ENCODE results near the gene APOA4. TPM values are rescaled to one million over a fixed set of nuclear protein-coding genes. Genes with fewer than 3 reads are reported as not detected.

APOA4 gene
- polyA plus RNA-seq, 1 of the 3 experiments (the other 2 are of a cell fraction), result not detected

DNA sequence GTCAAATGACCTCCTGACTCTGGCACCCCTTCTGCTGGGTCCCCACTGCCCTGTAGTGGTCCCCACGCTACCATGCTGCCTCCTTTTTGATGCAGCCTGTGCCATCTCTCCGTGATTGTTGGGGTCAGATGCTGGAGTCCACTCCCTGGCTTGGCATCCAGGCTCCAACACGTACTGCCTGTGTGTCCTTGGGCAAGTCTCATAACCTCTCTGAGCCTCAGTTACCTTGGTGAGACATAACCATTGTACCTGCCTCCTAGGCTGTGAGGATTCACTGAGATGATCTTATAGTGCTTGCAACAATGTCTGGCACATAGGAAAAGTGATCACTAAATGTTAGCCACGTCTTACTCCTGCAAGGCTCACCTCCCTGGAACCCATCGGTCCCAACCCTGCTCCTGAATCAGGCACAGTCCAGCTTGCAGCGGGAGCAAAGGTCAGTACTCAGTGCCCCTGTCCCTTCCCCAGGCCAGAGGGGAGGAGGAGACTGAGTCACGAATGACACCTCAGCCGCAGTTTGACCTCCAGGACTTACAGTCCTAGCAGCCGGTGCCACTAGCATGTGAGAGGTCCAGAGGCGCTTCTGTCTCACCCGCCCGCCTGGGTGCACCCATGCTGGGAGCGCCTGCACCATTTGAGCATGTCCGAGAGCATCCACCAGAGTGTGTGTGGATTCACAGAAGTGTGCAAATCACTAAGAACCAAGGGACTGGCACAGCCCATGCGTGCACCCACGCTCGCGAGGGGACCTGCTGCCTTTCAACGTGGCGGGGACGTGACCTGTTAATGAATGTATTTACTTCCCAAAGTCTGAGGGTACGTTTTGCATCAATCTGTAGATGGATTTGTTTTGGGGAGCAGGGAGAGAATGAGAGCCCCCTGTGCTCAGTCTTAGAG, 3.0 kb upstream of the APOA4 start:
- H3K36me3 ChIP-seq (replicated peaks in 1 of 2; ENCODE audit: control insufficient read depth in 1 of 2, insufficient read depth in 2 of 2, low read length in 1 of 2), result no peaks in the 10 kb centered on the region
- TF ChIP-seq RFX5 (IDR thresholded peaks at IDR 0.05; ENCODE audit: low read length) (no peak), RAD21 (IDR thresholded peaks at IDR 0.05; ENCODE audit: low read length) (no peak), JUND (IDR thresholded peaks at IDR 0.05) (no peak), NRF1 (IDR thresholded peaks at IDR 0.05; ENCODE audit: low read depth, low read length) (no peak), TCF12 (IDR thresholded peaks at IDR 0.05) (no peak), GABPA (IDR thresholded peaks at IDR 0.05; ENCODE audit: low read depth) (no peak), RCOR1 (IDR thresholded peaks at IDR 0.05; ENCODE audit: low read length) (no peak), MEF2A (IDR thresholded peaks at IDR 0.05; ENCODE audit: borderline replicate concordance, low read depth) (no peak), FOXM1 (IDR thresholded peaks at IDR 0.05; ENCODE audit: low read depth) (no peak), ELF1 (IDR thresholded peaks at IDR 0.05) (no peak), CHD2 (IDR thresholded peaks at IDR 0.05; ENCODE audit: low read length, partially characterized antibody) (no peak), NFIC (IDR thresholded peaks at IDR 0.05; ENCODE audit: borderline replicate concordance) (no peak)
- TF ChIP-seq, protein P1, sequence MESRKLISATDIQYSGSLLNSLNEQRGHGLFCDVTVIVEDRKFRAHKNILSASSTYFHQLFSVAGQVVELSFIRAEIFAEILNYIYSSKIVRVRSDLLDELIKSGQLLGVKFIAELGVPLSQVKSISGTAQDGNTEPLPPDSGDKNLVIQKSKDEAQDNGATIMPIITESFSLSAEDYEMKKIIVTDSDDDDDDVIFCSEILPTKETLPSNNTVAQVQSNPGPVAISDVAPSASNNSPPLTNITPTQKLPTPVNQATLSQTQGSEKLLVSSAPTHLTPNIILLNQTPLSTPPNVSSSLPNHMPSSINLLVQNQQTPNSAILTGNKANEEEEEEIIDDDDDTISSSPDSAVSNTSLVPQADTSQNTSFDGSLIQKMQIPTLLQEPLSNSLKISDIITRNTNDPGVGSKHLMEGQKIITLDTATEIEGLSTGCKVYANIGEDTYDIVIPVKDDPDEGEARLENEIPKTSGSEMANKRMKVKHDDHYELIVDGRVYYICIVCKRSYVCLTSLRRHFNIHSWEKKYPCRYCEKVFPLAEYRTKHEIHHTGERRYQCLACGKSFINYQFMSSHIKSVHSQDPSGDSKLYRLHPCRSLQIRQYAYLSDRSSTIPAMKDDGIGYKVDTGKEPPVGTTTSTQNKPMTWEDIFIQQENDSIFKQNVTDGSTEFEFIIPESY (IDR thresholded peaks at IDR 0.05; ENCODE audit: borderline replicate concordance, low read depth), result no peak
- TF ChIP-seq, protein P2, sequence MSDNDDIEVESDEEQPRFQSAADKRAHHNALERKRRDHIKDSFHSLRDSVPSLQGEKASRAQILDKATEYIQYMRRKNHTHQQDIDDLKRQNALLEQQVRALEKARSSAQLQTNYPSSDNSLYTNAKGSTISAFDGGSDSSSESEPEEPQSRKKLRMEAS (IDR thresholded peaks at IDR 0.05; ENCODE audit: low read depth), result no peak
- TF ChIP-seq, protein P3, sequence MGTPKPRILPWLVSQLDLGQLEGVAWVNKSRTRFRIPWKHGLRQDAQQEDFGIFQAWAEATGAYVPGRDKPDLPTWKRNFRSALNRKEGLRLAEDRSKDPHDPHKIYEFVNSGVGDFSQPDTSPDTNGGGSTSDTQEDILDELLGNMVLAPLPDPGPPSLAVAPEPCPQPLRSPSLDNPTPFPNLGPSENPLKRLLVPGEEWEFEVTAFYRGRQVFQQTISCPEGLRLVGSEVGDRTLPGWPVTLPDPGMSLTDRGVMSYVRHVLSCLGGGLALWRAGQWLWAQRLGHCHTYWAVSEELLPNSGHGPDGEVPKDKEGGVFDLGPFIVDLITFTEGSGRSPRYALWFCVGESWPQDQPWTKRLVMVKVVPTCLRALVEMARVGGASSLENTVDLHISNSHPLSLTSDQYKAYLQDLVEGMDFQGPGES (IDR thresholded peaks at IDR 0.05; ENCODE audit: low read depth, low read length), result no peak
- TF ChIP-seq, protein P4, sequence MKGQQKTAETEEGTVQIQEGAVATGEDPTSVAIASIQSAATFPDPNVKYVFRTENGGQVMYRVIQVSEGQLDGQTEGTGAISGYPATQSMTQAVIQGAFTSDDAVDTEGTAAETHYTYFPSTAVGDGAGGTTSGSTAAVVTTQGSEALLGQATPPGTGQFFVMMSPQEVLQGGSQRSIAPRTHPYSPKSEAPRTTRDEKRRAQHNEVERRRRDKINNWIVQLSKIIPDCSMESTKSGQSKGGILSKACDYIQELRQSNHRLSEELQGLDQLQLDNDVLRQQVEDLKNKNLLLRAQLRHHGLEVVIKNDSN (IDR thresholded peaks at IDR 0.05; ENCODE audit: borderline replicate concordance, low read depth), result no peak
- TF ChIP-seq, protein P5, sequence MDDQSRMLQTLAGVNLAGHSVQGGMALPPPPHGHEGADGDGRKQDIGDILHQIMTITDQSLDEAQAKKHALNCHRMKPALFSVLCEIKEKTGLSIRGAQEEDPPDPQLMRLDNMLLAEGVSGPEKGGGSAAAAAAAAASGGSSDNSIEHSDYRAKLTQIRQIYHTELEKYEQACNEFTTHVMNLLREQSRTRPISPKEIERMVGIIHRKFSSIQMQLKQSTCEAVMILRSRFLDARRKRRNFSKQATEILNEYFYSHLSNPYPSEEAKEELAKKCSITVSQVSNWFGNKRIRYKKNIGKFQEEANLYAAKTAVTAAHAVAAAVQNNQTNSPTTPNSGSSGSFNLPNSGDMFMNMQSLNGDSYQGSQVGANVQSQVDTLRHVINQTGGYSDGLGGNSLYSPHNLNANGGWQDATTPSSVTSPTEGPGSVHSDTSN (IDR thresholded peaks at IDR 0.05), result no peak
- no peak overlapping the region for H3K4me3 ChIP-seq (ENCODE audit: low read depth in 2 of 2, low read length in 1 of 2)
- peaks cover 0 to 30% of the 10 kb centered on the region in 2 experiments; a peak in 1 of 4 replicates for H3K4me1 ChIP-seq (ENCODE audit: control insufficient read depth in 1 of 2, insufficient read depth in 2 of 2, low read depth in 1 of 2, low read length in 1 of 2)
- H4K20me1 ChIP-seq (ENCODE audit: insufficient read depth), result no peaks in the 10 kb centered on the region
- no peaks in the 10 kb centered on the region for H3K79me2 ChIP-seq (ENCODE audit: insufficient read depth)
- H3K27ac ChIP-seq (ENCODE audit: low read depth in 2 of 2, low read length in 1 of 2), result no peak overlapping the region
- DNase-seq, result no peak
- ChIA-PET POLR2A (no interaction called here), CTCF (interaction anchor here (1.2 to 1.4 kb wide), 2 partner anchors 35 to 280 kb away, joined by 4 to 5 read pairs; partner anchors contain the start of gene APOA5)
- 73% methylated on average over 13 of the region's 22 CpGs for WGBS (ENCODE audit: low lambda C conversion rate)
- H2AFZ ChIP-seq (ENCODE audit: low read depth), result no peak overlapping the region
- no peaks in the 10 kb centered on the region for H3K9me3 ChIP-seq
- H3K9ac ChIP-seq, result no peak overlapping the region
- no peaks in the 10 kb centered on the region for H3F3A ChIP-seq (replicated peaks; ENCODE audit: insufficient read depth)
- no peaks in the 10 kb centered on the region for H3K9me2 ChIP-seq
- no peak overlapping the region for H3K4me2 ChIP-seq
- no peaks in the 10 kb centered on the region for H3K27me3 ChIP-seq (ENCODE audit: insufficient read depth)

All from SK-N-SH (cell line).